ENCODE data around the gene KRTAP2-3.
"Not testable (repeated sequence)": the region's sequence is repeated elsewhere in the genome, so short reads cannot be mapped to it uniquely, and the experiment has no call there.

Gene KRTAP2-3

GRCh38 chr17:41060052-41060604 lies at the start of gene KRTAP2-3:
TSS of gene KRTAP2-3 (minus strand) at chr17:41060114. CDS start at chr17:41060050, 64 bp downstream.
- DNase-seq, result no peak

GRCh38 chr17:41108728-41109386 lies 48.9 kb upstream of the KRTAP2-3 start:
- not testable (repeated sequence) for DNase-seq

- DNase-seq, result no peak
Measured at GRCh38 chr17:41107941-41108450, 48.1 kb upstream of the KRTAP2-3 start.

- not testable (repeated sequence) for DNase-seq
Measured at GRCh38 chr17:41105347-41105746, 45.4 kb upstream of the KRTAP2-3 start, which contains the start of gene KRTAP4-9. TSS of gene KRTAP4-9 (plus strand) at chr17:41105389. CDS start at chr17:41105389, 0 bp downstream.

GRCh38 chr17:41104386-41105038 lies 44.6 kb upstream of the KRTAP2-3 start:
- DNase-seq, result not testable (repeated sequence)

- no peak for DNase-seq
Measured at GRCh38 chr17:41103896-41104295, 44.0 kb upstream of the KRTAP2-3 start.

GRCh38 chr17:41101586-41102259 lies 41.8 kb upstream of the KRTAP2-3 start, which contains the start of gene KRTAP4-16:
TSS of gene KRTAP4-16 (minus strand) at chr17:41102209. CDS start at chr17:41102209, 0 bp downstream.
- no peak for DNase-seq

GRCh38 chr17:41099682-41100480 lies 40.0 kb upstream of the KRTAP2-3 start:
- not testable (repeated sequence) for DNase-seq

- no peak for DNase-seq
Measured at GRCh38 chr17:41098481-41098880, 38.6 kb upstream of the KRTAP2-3 start.

GRCh38 chr17:41098042-41098441 lies 38.1 kb upstream of the KRTAP2-3 start, which contains the start of gene KRTAP4-8:
TSS of gene KRTAP4-8 (minus strand) at chr17:41098142. CDS start at chr17:41098084, 58 bp downstream.
- DNase-seq, result no peak

- DNase-seq, result no peak
Measured at GRCh38 chr17:41096055-41096454, 36.1 kb upstream of the KRTAP2-3 start.

GRCh38 chr17:41088760-41089352 lies 28.9 kb upstream of the KRTAP2-3 start:
- not testable (repeated sequence) for DNase-seq

- not testable (repeated sequence) for DNase-seq
Measured at GRCh38 chr17:41084100-41084856, 24.4 kb upstream of the KRTAP2-3 start, which contains the start of gene KRTAP4-7. TSS of gene KRTAP4-7 (plus strand) at chr17:41084150. CDS start at chr17:41084207, 57 bp downstream.

- DNase-seq, result not testable (repeated sequence)
Measured at GRCh38 chr17:41083427-41083826, 23.5 kb upstream of the KRTAP2-3 start.

- no peak for DNase-seq
Measured at GRCh38 chr17:41082626-41083025, 22.7 kb upstream of the KRTAP2-3 start.

GRCh38 chr17:41076788-41077187 lies 16.9 kb upstream of the KRTAP2-3 start:
- no peak for DNase-seq

GRCh38 chr17:41073676-41074075 lies 13.8 kb upstream of the KRTAP2-3 start:
- DNase-seq, result no peak

GRCh38 chr17:41071606-41072360 lies 11.9 kb upstream of the KRTAP2-3 start:
- no peak for DNase-seq

- no peak for DNase-seq
Measured at GRCh38 chr17:41069031-41069430, 9.1 kb upstream of the KRTAP2-3 start.

- no peak for DNase-seq
Measured at GRCh38 chr17:41067281-41067680, 7.4 kb upstream of the KRTAP2-3 start.
